ENCODE measurements around the gene KLHL14. TPM values are rescaled to one million over a fixed set of nuclear protein-coding genes. Genes with fewer than 3 reads are reported as not detected.

The KLHL14 gene
- total and polyA plus RNA-seq, 9 donors: 0.23 to 3.7 (median 1.5) TPM

DNA sequence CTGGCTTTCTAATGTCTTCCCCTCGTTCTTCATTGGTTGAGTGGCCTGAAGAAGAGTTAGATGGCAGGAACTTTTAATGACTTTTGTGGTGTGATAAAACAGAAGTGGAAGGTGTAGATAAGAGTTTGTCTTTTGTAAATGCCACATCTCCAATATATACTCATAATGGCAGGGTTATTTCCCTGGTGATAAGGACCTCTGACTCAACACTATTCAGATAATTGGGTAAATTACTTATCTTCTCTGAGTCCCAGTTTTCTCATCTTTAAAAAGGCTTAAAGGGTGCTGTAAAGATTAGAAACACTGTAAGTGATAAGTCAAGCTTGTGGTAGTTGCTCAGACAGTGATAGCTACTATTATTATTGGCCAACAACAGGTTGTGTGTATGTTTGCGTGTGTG, 9.5 kb downstream of the KLHL14 start:
- TF ChIP-seq, protein P1, sequence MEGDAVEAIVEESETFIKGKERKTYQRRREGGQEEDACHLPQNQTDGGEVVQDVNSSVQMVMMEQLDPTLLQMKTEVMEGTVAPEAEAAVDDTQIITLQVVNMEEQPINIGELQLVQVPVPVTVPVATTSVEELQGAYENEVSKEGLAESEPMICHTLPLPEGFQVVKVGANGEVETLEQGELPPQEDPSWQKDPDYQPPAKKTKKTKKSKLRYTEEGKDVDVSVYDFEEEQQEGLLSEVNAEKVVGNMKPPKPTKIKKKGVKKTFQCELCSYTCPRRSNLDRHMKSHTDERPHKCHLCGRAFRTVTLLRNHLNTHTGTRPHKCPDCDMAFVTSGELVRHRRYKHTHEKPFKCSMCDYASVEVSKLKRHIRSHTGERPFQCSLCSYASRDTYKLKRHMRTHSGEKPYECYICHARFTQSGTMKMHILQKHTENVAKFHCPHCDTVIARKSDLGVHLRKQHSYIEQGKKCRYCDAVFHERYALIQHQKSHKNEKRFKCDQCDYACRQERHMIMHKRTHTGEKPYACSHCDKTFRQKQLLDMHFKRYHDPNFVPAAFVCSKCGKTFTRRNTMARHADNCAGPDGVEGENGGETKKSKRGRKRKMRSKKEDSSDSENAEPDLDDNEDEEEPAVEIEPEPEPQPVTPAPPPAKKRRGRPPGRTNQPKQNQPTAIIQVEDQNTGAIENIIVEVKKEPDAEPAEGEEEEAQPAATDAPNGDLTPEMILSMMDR (IDR thresholded peaks at IDR 0.05): no peak
- TF ChIP-seq EP300 (IDR thresholded peaks at IDR 0.05): no peak
- no peak for TF ChIP-seq POLR2A (IDR thresholded peaks at IDR 0.05)
- Histone ChIP-seq H3K9me3 (no peaks in the 10 kb centered on the region), H3K36me3 (no peaks in the 10 kb centered on the region), H3K4me1 (ENCODE audit: insufficient read depth) (no peaks in the 10 kb centered on the region), H3K27me3 (no peaks in the 10 kb centered on the region), H3K4me3 (no peak overlapping the region), H3K27ac (no peak overlapping the region)
- intact Hi-C loops (cut with DNase I): no loop called here
- no peak for DNase-seq
- WGBS, 3 donors: 85 to 89% (median 88%) methylated on average over 2 of the region's 2 CpGs

DNA sequence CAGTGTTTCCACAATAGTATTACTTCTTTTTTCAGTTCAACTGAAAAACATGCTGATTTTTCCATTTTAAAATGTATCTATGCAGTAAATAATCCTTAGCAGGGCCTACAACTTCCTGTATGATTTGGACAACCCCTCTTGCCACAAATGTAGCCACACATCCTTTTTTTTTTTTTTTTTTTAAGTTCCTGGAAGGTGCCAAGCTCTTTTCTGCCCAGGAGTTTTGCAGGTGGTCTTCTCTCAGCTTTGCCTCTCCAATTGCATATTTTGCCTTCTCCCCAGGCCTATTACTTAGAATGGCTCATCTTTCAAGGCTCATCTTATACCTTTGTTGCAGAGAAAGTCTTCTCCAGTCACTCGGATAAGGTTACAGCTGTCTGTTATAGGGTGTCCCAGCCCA, 11.6 kb downstream of the KLHL14 start:
- no peaks in the 10 kb centered on the region for H3K27me3 ChIP-seq
- no peak overlapping the region for H3K27ac ChIP-seq
- H3K4me1 ChIP-seq (ENCODE audit: insufficient read depth): no peaks in the 10 kb centered on the region
- no peaks in the 10 kb centered on the region for H3K9me3 ChIP-seq
- H3K36me3 ChIP-seq: no peaks in the 10 kb centered on the region
- TF ChIP-seq POLR2A (IDR thresholded peaks at IDR 0.05): no peak
- TF ChIP-seq, protein P1 (IDR thresholded peaks at IDR 0.05): no peak
- TF ChIP-seq EP300 (IDR thresholded peaks at IDR 0.05): no peak
- 86 to 96% (median 93%) methylated on average over 1 of the region's 1 CpG for WGBS, 3 donors
- no peak overlapping the region for H3K4me3 ChIP-seq
- intact Hi-C loops (cut with DNase I): no loop called here
- DNase-seq: no peak

GRCh38 chr18:32760391-32760790, 12.4 kb downstream of the KLHL14 start:
- no peaks in the 10 kb centered on the region for H3K9me3 ChIP-seq
- no peaks in the 10 kb centered on the region for H3K27me3 ChIP-seq
- H3K27ac ChIP-seq: no peak overlapping the region
- intact Hi-C loops (cut with DNase I): no loop called here
- no peak for DNase-seq
- H3K4me3 ChIP-seq: no peak overlapping the region
- no peaks in the 10 kb centered on the region for H3K4me1 ChIP-seq (ENCODE audit: insufficient read depth)
- no peaks in the 10 kb centered on the region for H3K36me3 ChIP-seq
- TF ChIP-seq EP300 (IDR thresholded peaks at IDR 0.05) (no peak), POLR2A (IDR thresholded peaks at IDR 0.05) (no peak)
- TF ChIP-seq, protein P1 (IDR thresholded peaks at IDR 0.05): no peak
- WGBS, 3 donors: 55 to 62% (median 57%) methylated on average over 6 of the region's 6 CpGs

- H3K4me1 ChIP-seq (ENCODE audit: insufficient read depth): no peaks in the 10 kb centered on the region
- 81 to 84% (median 82%) methylated on average over 2 of the region's 2 CpGs for WGBS, 3 donors
- no peak overlapping the region for H3K27ac ChIP-seq
- DNase-seq: no peak
- no peak overlapping the region for H3K4me3 ChIP-seq
- intact Hi-C loops (cut with DNase I): no loop called here
- TF ChIP-seq, protein P1 (IDR thresholded peaks at IDR 0.05): no peak
- no peak for TF ChIP-seq EP300 (IDR thresholded peaks at IDR 0.05)
- TF ChIP-seq POLR2A (IDR thresholded peaks at IDR 0.05): no peak
- no peaks in the 10 kb centered on the region for H3K27me3 ChIP-seq
- H3K9me3 ChIP-seq: no peaks in the 10 kb centered on the region
- no peaks in the 10 kb centered on the region for H3K36me3 ChIP-seq
Measured at GRCh38 chr18:32759611-32760167, 13.1 kb downstream of the KLHL14 start.

Measured in ovary (tissue), 9 donors.